GM12892 (cell line): ENCODE data around the gene SIRT2.

ENCODE experiments used
- POLR2A ChIP-seq: IDR thresholded peaks from 2 replicates; pipeline ENCODE4 v1.6.1; 2011; ENCODE audit warnings: low read depth, low read length, control low read depth
- POLR2AphosphoS5 ChIP-seq: IDR thresholded peaks from 2 replicates; pipeline ENCODE4 v1.6.1; 2011; ENCODE audit warnings: low read depth, low read length, control low read depth

DNA sequence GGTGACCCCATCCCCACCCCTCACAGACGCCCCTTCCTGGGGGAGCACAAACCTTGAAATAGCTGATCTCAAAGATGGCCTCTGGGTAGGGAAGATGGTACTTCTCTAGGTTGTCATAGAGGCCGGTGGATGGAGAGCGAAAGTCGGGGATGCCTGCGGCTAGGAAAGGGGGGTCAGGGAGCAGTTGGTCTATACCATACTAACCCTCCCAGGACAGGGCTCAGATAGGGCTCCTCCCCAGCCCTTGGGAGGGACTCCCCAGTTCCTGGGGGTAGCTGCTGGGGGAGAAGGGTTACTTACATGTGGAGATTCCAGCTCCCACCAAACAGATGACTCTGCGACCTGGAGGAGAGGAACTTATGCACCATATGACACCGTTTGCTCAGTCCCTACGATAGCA lies 9.6 kb downstream of the SIRT2 start:
- TF ChIP-seq POLR2A (no peak), POLR2AphosphoS5 (no peak)
